HCT116 (cell line): ENCODE measurements around the gene ZSWIM5. TPM values are rescaled to one million over a fixed set of nuclear protein-coding genes. Genes with fewer than 3 reads are reported as not detected.

Experiments
- ATAC-seq: fragments of 200-7000 bp; cut with Tn5 transposase; 2 replicates; pipeline ENCODE4 v1.9.1; 2020; ENCODE audit warnings: mild to moderate bottlenecking, moderate library complexity
- BruUV-seq: library from RNA; stranded (reverse); fragments of 400-500 nt; replicated peaks from 2 replicates; lab custom pipeline; 2021; lab: Mats Ljungman, UMichigan
- CTCF ChIA-PET: fragments of 300-600 bp; sonication (Branson Sonifier 250); formaldehyde crosslinking; loops from one replicate; lab custom pipeline; 2021; ENCODE audit warnings: antibody characterized with exemption; lab: Charles Lee
- POLR2A ChIA-PET: fragments of 300-600, 350-600 bp; sonication (Branson Sonifier 250); formaldehyde crosslinking; loops from one replicate; lab custom pipeline; 2021; ENCODE audit warnings: antibody characterized with exemption; lab: Charles Lee
- RAD21 ChIA-PET, 2 experiments: fragments of 300-600 bp; sonication (Branson Sonifier 250); formaldehyde crosslinking; loops; one replicate each; lab custom pipeline; 2023; ENCODE audit warnings: low total read pairs in 2 of 2; ENCODE audit not compliant: uncharacterized antibody in 2 of 2, unreplicated experiment in 2 of 2, low non-redundant PET in 1 of 2; lab: Charles Lee
- DNase-seq: peaks from one replicate; pipeline ENCODE4 v3.0.0-alpha.2; 2010; ENCODE audit warnings: low read depth, low spot score
- H2AFZ ChIP-seq: fragments of 200-600 bp; shearing (Covaris generic), sonication (generic); 2 replicates; pipeline ENCODE4 v1.6.1; 2017; ENCODE audit warnings: low read depth, mixed run types, mixed read lengths, antibody characterized with exemption, low read length; ENCODE audit not compliant: poor library complexity, severe bottlenecking
- H3K27ac ChIP-seq: 2 replicates; pipeline ENCODE4 v1.5.1; 2012; ENCODE audit warnings: low read depth, low read length
- H3K27me3 ChIP-seq: fragments of 200-600 bp; sonication (generic); 2 replicates; pipeline ENCODE4 v1.6.1; 2016; ENCODE audit warnings: mixed run types, low read length, mixed read lengths; ENCODE audit not compliant: insufficient read depth
- H3K36me3 ChIP-seq, 2 experiments: fragments of 200-500 bp in 1 of 2; fragments of 200-600 bp in 1 of 2; sonication (Bioruptor generic) in 1 of 2; sonication (generic) in 1 of 2; 2 replicates each; pipeline versions ENCODE4 v1.5.1 to v1.6.1; 2014 to 2016; ENCODE audit warnings: low read length in 2 of 2, inconsistent platforms in 1 of 2, mixed read lengths in 1 of 2, mixed run types in 1 of 2; ENCODE audit not compliant: insufficient read depth in 2 of 2, control insufficient read depth in 1 of 2
- H3K4me1 ChIP-seq, 2 experiments: fragments of 200-600 bp in 1 of 2; sonication (generic) in 1 of 2; 2 replicates each; pipeline versions ENCODE4 v1.5.1 to v1.6.1; 2012 to 2017; ENCODE audit warnings: low read length in 2 of 2, inconsistent platforms in 1 of 2, mild to moderate bottlenecking in 1 of 2, mixed read lengths in 1 of 2, mixed run types in 1 of 2, moderate library complexity in 1 of 2; ENCODE audit not compliant: insufficient read depth in 2 of 2, control insufficient read depth in 1 of 2
- H3K4me2 ChIP-seq: fragments of 200-600 bp; sonication (generic); 2 replicates; pipeline ENCODE4 v1.6.1; 2017; ENCODE audit warnings: mixed run types, low read length, mixed read lengths
- H3K4me3 ChIP-seq, 2 experiments: fragments of 200-600 bp in 1 of 2; sonication (generic) in 1 of 2; replicated peaks in 1 of 2; 2 replicates each; pipeline ENCODE4 v1.5.1; 2011 to 2016; ENCODE audit warnings: low read length in 2 of 2, control low read depth in 1 of 2, low read depth in 1 of 2, mild to moderate bottlenecking in 1 of 2, mixed read lengths in 1 of 2, mixed run types in 1 of 2
- H3K79me2 ChIP-seq: fragments of 200-600 bp; sonication (generic); 2 replicates; pipeline ENCODE4 v1.6.1; 2017; ENCODE audit warnings: mild to moderate bottlenecking, mixed run types, low read length, moderate library complexity, mixed read lengths; ENCODE audit not compliant: insufficient read depth
- H3K9ac ChIP-seq: fragments of 200-600 bp; sonication (generic); 2 replicates; pipeline ENCODE4 v1.6.1; 2016; ENCODE audit warnings: low read length, mixed read lengths
- H3K9me2 ChIP-seq: fragments of 200-600 bp; sonication (generic), shearing (Covaris generic); 2 replicates; pipeline ENCODE4 v1.6.1; 2017; ENCODE audit warnings: mixed run types, mild to moderate bottlenecking, moderate library complexity; ENCODE audit not compliant: insufficient read depth
- H3K9me3 ChIP-seq, 2 experiments: fragments of 200-500 bp in 1 of 2; fragments of 200-600 bp in 1 of 2; sonication (Bioruptor generic) in 1 of 2; sonication (generic) in 1 of 2; 2 replicates each; pipeline ENCODE4 v1.6.1; 2014 to 2017; ENCODE audit warnings: low read length in 2 of 2, mixed read lengths in 2 of 2, inconsistent platforms in 1 of 2, low read depth in 1 of 2, mild to moderate bottlenecking in 1 of 2, mixed run types in 1 of 2, moderate library complexity in 1 of 2; ENCODE audit not compliant: control insufficient read depth in 1 of 2, insufficient read depth in 1 of 2
- H4K20me1 ChIP-seq: fragments of 200-600 bp; sonication (generic), shearing (Covaris generic); 2 replicates; pipeline ENCODE4 v1.6.1; 2017; ENCODE audit warnings: mixed run types, mild to moderate bottlenecking, moderate library complexity; ENCODE audit not compliant: insufficient read depth
- ATF3 ChIP-seq: IDR thresholded peaks from 2 replicates; pipeline ENCODE4 v1.6.1; 2012
- CTCF ChIP-seq, 3 experiments: fragments of 200-600 bp in 1 of 3; sonication (generic) in 1 of 3; IDR thresholded peaks in 2 of 3; conservative IDR thresholded peaks in 1 of 3; 2 replicates each; pipeline ENCODE4 v1.5.1; 2012 to 2017; ENCODE audit warnings: low read depth in 2 of 3, low read length in 2 of 3, antibody characterized with exemption in 1 of 3, borderline replicate concordance in 1 of 3, control low read depth in 1 of 3, mild to moderate bottlenecking in 1 of 3, mixed read lengths in 1 of 3, mixed run types in 1 of 3, moderate library complexity in 1 of 3; ENCODE audit not compliant: insufficient read depth in 1 of 3
- EGR1 ChIP-seq: IDR thresholded peaks from 2 replicates; pipeline ENCODE4 v1.6.1; 2012; ENCODE audit warnings: low read depth
- ELF1 ChIP-seq: IDR thresholded peaks from 2 replicates; pipeline ENCODE4 v1.6.1; 2012; ENCODE audit warnings: low read depth, borderline replicate concordance
- EZH2phosphoT487 ChIP-seq: fragments of 200-600 bp; IDR thresholded peaks from 2 replicates; pipeline ENCODE4 v1.6.1; 2018; ENCODE audit warnings: antibody characterized with exemption, borderline replicate concordance
- FOSL1 ChIP-seq: IDR thresholded peaks from 2 replicates; pipeline ENCODE4 v1.6.1; 2012; ENCODE audit warnings: low read depth
- JUND ChIP-seq: IDR thresholded peaks from 2 replicates; pipeline ENCODE4 v1.6.1; 2012
- MAX ChIP-seq: IDR thresholded peaks from 2 replicates; pipeline ENCODE4 v1.6.1; 2012
- POLR2A ChIP-seq: IDR thresholded peaks from 2 replicates; pipeline ENCODE4 v1.7.0; 2011; ENCODE audit warnings: borderline replicate concordance; ENCODE audit not compliant: insufficient read depth, insufficient read length; ENCODE audit errors: extremely low read depth
- POLR2AphosphoS5 ChIP-seq: IDR thresholded peaks from 2 replicates; pipeline ENCODE4 v1.6.1; 2011; ENCODE audit warnings: mild to moderate bottlenecking, low read depth, low read length, moderate library complexity
- RAD21 ChIP-seq: IDR thresholded peaks from 2 replicates; pipeline ENCODE4 v1.6.1; 2012; ENCODE audit warnings: low read depth, mild to moderate bottlenecking
- SIN3A ChIP-seq: IDR thresholded peaks from 2 replicates; pipeline ENCODE4 v1.6.1; 2012; ENCODE audit warnings: low read depth
- SP1 ChIP-seq: IDR thresholded peaks from 2 replicates; pipeline ENCODE4 v1.6.1; 2012; ENCODE audit warnings: low read depth
- SRF ChIP-seq: IDR thresholded peaks from 2 replicates; pipeline ENCODE4 v1.6.1; 2012; ENCODE audit warnings: low read depth
- TCF7L2 ChIP-seq: IDR thresholded peaks from 2 replicates; pipeline ENCODE4 v1.7.0; 2011; ENCODE audit warnings: borderline replicate concordance, inconsistent platforms; ENCODE audit not compliant: insufficient read depth, insufficient read length; ENCODE audit errors: extremely low read depth
- YY1 ChIP-seq: IDR thresholded peaks from 2 replicates; pipeline ENCODE4 v1.6.1; 2011; ENCODE audit warnings: low read length, low read depth, moderate library complexity, mild to moderate bottlenecking; ENCODE audit not compliant: insufficient replicate concordance; ENCODE audit errors: extremely low read depth
- ZBTB33 ChIP-seq: IDR thresholded peaks from 2 replicates; pipeline ENCODE4 v1.6.1; 2011; ENCODE audit warnings: mild to moderate bottlenecking, low read length, moderate library complexity; ENCODE audit not compliant: insufficient replicate concordance; ENCODE audit errors: extremely low read depth
- ZFX ChIP-seq: fragments of 450-650 bp; IDR thresholded peaks from 2 replicates; pipeline ENCODE4 v1.6.1; 2017
- ZNF274 ChIP-seq: fragments of 200-500 bp; sonication (Bioruptor generic); IDR thresholded peaks from 2 replicates; pipeline ENCODE4 v1.6.1; 2014; ENCODE audit warnings: mild to moderate bottlenecking, low read depth, low read length, inconsistent platforms
- intact Hi-C: fragments of 100-400 bp; cut with micrococcal nuclease; formaldehyde crosslinking; loops from 2 replicates; pipeline ENCODE4 v1.10.0; 2022
- total RNA-seq: library from RNA; stranded (reverse); gene quantifications from one replicate; pipeline ENCODE4 v1.2.1, GENCODE V29; 2021; ENCODE audit not compliant: unreplicated experiment

The ZSWIM5 gene
- total RNA-seq, 1 experiment from 2014 or later = 1.1 TPM

GRCh38 chr1:45172764-45173163 lies 33.6 kb downstream of the ZSWIM5 start:
- no peak overlapping the region for H3K9ac ChIP-seq
- no peak for DNase-seq
- no peak for TF ChIP-seq ELF1
- TF ChIP-seq SIN3A = no peak
- TF ChIP-seq MAX = no peak
- no peak for TF ChIP-seq POLR2A
- no peak for TF ChIP-seq CTCF (IDR thresholded peaks at IDR 0.05 in 2 of 3, conservative IDR thresholded peaks at IDR 0.05 in 1 of 3; ENCODE audit: borderline replicate concordance in 1 of 3, insufficient read depth in 1 of 3, low read depth in 2 of 3, low read length in 2 of 3)
- TF ChIP-seq EGR1 = no peak
- TF ChIP-seq RAD21 = no peak
- TF ChIP-seq ZFX = no peak
- TF ChIP-seq, all 23 proteins: peak for 0
- POLR2A ChIA-PET = no interaction called here
- Histone ChIP-seq H3K27me3 (no peaks in the 10 kb centered on the region), H3K27ac (no peak overlapping the region), H3K36me3 (no peaks in the 10 kb centered on the region), H3K9me2 (no peaks in the 10 kb centered on the region), H3K4me1 (no peaks in the 10 kb centered on the region), H2AFZ (no peak overlapping the region), H3K4me3 (no peak overlapping the region), H3K4me2 (no peak overlapping the region), H3K79me2 (no peaks in the 10 kb centered on the region), H4K20me1 (no peaks in the 10 kb centered on the region), H3K9me3 (no peaks in the 10 kb centered on the region)
- RAD21 ChIA-PET = no interaction called here
- ATAC-seq = no peak
- BruUV-seq = no TSS peak
- CTCF ChIA-PET = no interaction called here
- intact Hi-C loops = no loop called here

GRCh38 chr1:45172005-45172404 lies 34.4 kb downstream of the ZSWIM5 start:
- ATAC-seq (no peak), DNase-seq (no peak)
- H4K20me1 ChIP-seq = no peaks in the 10 kb centered on the region
- H3K9me2 ChIP-seq = no peaks in the 10 kb centered on the region
- no peaks in the 10 kb centered on the region for H3K79me2 ChIP-seq
- no peaks in the 10 kb centered on the region for H3K4me1 ChIP-seq
- H2AFZ ChIP-seq = no peak overlapping the region
- RAD21 ChIA-PET = no interaction called here
- CTCF ChIA-PET = no interaction called here
- POLR2A ChIA-PET = no interaction called here
- H3K27me3 ChIP-seq = no peaks in the 10 kb centered on the region
- H3K4me2 ChIP-seq = no peak overlapping the region
- no TSS peak for BruUV-seq
- H3K36me3 ChIP-seq = no peaks in the 10 kb centered on the region
- no peak overlapping the region for H3K27ac ChIP-seq
- H3K9me3 ChIP-seq = no peaks in the 10 kb centered on the region
- H3K9ac ChIP-seq = no peak overlapping the region
- intact Hi-C loops = no loop called here
- H3K4me3 ChIP-seq = no peak overlapping the region
- TF ChIP-seq ZNF274 (no peak), SRF (no peak), EZH2phosphoT487 (no peak), ZFX (no peak), FOSL1 (no peak), POLR2AphosphoS5 (no peak), TCF7L2 (no peak), JUND (no peak), ELF1 (no peak), SIN3A (no peak), SP1 (no peak), ZBTB33 (no peak), ATF3 (no peak), YY1 (no peak)
